Ishikawa (cell line): ENCODE data around the gene ANKIB1.

Source experiments
- CEBPB ChIP-seq: IDR thresholded peaks from 2 replicates; pipeline ENCODE4 v1.6.1; 2012
- CREB1 ChIP-seq: IDR thresholded peaks from 2 replicates; pipeline ENCODE4 v1.6.1; 2012; ENCODE audit warnings: low read depth
- EGR1 ChIP-seq: IDR thresholded peaks from 2 replicates; pipeline ENCODE4 v1.6.1; 2012
- EP300 ChIP-seq: IDR thresholded peaks from 2 replicates; pipeline ENCODE4 v1.6.1; 2012; ENCODE audit warnings: borderline replicate concordance
- FOXM1 ChIP-seq: IDR thresholded peaks from 2 replicates; pipeline ENCODE4 v1.6.1; 2012; ENCODE audit warnings: low read depth, borderline replicate concordance
- MAX ChIP-seq: IDR thresholded peaks from 2 replicates; pipeline ENCODE4 v1.6.1; 2012
- NFIC ChIP-seq: IDR thresholded peaks from 2 replicates; pipeline ENCODE4 v1.6.1; 2012
- RAD21 ChIP-seq: IDR thresholded peaks from 2 replicates; pipeline ENCODE4 v1.6.1; 2012; ENCODE audit warnings: low read depth
- REST ChIP-seq: IDR thresholded peaks from 2 replicates; pipeline ENCODE4 v1.6.1; 2012; ENCODE audit warnings: low read depth, mild to moderate bottlenecking
- TAF1 ChIP-seq: IDR thresholded peaks from 2 replicates; pipeline ENCODE4 v1.6.1; 2012; ENCODE audit warnings: low read depth, mild to moderate bottlenecking
- TCF12 ChIP-seq: IDR thresholded peaks from 2 replicates; pipeline ENCODE4 v1.6.1; 2012; ENCODE audit warnings: low read depth
- TEAD4 ChIP-seq: IDR thresholded peaks from 2 replicates; pipeline ENCODE4 v1.6.1; 2012
- YY1 ChIP-seq: IDR thresholded peaks from 2 replicates; pipeline ENCODE4 v1.6.1; 2012; ENCODE audit warnings: low read depth
- ZBTB7A ChIP-seq: IDR thresholded peaks from 2 replicates; pipeline ENCODE4 v1.6.1; 2012; ENCODE audit warnings: low read depth
- TF ChIP-seq, protein P1 (sequence below): IDR thresholded peaks from 2 replicates; pipeline ENCODE4 v1.6.1; 2012

Gene ANKIB1

DNA sequence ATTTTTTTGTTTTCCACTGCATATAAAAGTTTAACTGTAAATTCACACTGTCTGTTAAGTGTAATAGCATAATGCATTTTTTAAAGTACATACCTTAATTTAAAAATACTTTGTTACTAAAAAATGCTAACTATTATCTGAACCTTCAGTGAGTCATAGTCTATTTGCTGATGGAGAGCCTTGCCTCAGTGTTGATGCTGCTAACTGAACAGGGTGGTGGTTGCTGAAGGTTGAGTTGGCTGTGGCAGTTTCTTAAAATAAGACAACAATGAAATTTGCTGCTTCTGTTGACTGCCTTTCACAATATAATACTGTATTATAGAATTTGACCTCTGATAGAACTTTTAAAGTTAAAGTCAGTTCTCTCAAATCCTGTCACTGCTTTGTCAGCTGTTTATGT, 129.2 kb downstream of the ANKIB1 start:
- TF ChIP-seq MAX (no peak), FOXM1 (no peak), TAF1 (no peak), EP300 (no peak), TEAD4 (no peak), YY1 (no peak), RAD21 (no peak), CREB1 (no peak), NFIC (no peak), TCF12 (no peak), REST (no peak), CEBPB (no peak), ZBTB7A (no peak), EGR1 (no peak)
- TF ChIP-seq, protein P1, sequence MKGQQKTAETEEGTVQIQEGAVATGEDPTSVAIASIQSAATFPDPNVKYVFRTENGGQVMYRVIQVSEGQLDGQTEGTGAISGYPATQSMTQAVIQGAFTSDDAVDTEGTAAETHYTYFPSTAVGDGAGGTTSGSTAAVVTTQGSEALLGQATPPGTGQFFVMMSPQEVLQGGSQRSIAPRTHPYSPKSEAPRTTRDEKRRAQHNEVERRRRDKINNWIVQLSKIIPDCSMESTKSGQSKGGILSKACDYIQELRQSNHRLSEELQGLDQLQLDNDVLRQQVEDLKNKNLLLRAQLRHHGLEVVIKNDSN, result no peak

GRCh38 chr7:92391071-92391470, 145.3 kb downstream of the ANKIB1 start:
- no peak for TF ChIP-seq EP300
- no peak for TF ChIP-seq REST

GRCh38 chr7:92397542-92397941, 151.8 kb downstream of the ANKIB1 start:
- TF ChIP-seq, protein P1, result no peak
- TF ChIP-seq FOXM1 (no peak), CEBPB (no peak), CREB1 (no peak), TAF1 (no peak), RAD21 (no peak), TCF12 (no peak), TEAD4 (no peak), EP300 (no peak), NFIC (no peak), REST (no peak), MAX (no peak), ZBTB7A (no peak), EGR1 (no peak), YY1 (no peak)

GRCh38 chr7:92400013-92400412, 154.2 kb downstream of the ANKIB1 start:
- TF ChIP-seq, protein P1, result no peak
- TF ChIP-seq TCF12, result no peak
- TF ChIP-seq REST, result no peak
- no peak for TF ChIP-seq NFIC
- no peak for TF ChIP-seq YY1
- TF ChIP-seq EP300, result no peak
- TF ChIP-seq CEBPB, result no peak
- no peak for TF ChIP-seq TAF1
